ENCODE data around the gene PIGA.
A peak's percentile ranks its signal among the peaks of the same experiment; 100 is the strongest.

PIGA gene, protein sequence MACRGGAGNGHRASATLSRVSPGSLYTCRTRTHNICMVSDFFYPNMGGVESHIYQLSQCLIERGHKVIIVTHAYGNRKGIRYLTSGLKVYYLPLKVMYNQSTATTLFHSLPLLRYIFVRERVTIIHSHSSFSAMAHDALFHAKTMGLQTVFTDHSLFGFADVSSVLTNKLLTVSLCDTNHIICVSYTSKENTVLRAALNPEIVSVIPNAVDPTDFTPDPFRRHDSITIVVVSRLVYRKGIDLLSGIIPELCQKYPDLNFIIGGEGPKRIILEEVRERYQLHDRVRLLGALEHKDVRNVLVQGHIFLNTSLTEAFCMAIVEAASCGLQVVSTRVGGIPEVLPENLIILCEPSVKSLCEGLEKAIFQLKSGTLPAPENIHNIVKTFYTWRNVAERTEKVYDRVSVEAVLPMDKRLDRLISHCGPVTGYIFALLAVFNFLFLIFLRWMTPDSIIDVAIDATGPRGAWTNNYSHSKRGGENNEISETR

DNA sequence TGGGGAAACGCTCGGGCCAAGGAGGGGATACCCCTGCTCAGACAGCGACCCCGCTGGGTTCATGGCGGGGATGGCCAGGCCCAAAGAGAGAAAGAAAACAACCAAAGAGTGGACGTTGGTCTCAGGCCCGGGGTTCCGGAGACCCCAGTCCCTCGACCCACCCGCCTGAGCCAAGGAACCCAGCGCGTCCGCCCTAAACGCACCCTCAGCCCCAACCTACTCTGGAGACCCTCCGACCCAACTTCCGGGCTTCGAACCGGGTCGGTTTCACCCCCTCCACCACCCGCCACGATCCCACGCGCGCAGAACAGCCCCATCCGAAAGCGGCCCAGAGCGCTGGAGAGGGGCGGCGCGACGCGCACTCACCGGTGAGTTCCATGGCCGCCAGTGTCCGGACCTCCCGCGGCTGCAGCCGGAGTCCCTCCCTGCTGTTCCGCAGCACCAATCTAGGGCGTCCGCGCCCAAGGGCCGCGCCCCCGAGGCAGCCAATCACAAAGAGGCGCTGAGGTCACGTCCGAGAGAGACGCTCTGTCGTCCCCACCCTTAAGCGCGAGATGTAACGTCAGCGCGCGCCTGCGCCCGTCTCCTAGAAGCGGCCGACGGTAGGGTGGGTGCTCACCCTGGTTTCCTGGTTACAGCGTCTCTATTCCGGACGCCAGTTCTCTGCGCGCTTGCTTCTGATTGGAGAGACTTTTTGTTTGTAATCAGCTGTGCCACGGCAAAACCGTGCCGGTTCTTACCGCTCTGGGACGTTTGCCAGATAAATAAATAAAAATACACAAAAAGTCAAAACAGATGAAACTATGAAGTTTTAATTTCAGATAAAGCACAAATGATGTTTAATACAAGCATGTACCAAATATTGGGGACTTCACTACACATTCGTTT lies at the start of gene PIGA:
Gene PIGA, minus strand, starts transcription at position 389 of the 888 bp plus-strand sequence. CDS start 3,593 bp downstream, outside the sequence.
- peak; percentile 72 to 75 for DNase-seq (ENCODE audit: low read depth in 2 of 2)

DNA sequence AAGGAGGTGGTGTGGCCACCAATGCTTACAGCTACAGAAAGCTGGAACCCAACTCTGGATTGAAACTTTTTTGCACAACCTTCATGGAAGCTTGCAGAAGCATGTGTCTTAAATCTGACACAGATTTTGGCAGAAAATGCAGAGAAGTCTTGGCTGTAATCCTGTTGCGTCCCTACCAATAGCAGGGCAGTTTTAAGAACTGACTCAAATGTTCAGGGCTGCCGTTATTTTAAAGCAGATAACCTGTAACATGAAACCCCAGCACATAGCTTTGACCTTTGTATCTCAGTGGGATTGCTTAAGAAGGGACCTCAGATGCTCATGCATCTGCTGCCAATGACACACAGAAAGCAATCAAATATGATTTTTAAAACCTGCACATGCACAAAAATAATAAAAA lies 49.0 kb upstream of the PIGA start, which contains the start of gene VEGFD:
Gene VEGFD, minus strand, starts transcription at position 110 of the 400 bp plus-strand sequence. CDS start 467 bp downstream, outside the sequence.
- no peak for DNase-seq (ENCODE audit: low read depth in 2 of 2)

DNA sequence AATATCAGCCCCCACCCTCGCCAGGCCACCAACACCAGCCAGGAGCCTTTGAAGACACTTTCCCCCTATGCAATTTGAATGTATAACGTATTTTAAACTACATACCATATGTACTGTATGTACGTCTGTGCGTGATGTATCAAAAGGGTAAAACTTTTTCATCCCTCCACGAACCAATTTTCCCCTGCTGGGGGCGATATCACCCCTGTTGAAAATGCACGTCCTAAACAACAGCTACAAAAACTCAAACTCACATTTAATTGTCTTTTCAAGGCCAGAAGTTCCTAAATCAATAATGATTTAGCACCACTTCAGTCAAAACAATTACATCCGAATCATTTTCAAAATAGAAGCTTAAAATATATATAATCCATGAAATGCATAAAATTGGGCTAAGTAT lies 47.5 kb upstream of the PIGA start:
- no peak for DNase-seq (ENCODE audit: low read depth in 2 of 2)

DNA sequence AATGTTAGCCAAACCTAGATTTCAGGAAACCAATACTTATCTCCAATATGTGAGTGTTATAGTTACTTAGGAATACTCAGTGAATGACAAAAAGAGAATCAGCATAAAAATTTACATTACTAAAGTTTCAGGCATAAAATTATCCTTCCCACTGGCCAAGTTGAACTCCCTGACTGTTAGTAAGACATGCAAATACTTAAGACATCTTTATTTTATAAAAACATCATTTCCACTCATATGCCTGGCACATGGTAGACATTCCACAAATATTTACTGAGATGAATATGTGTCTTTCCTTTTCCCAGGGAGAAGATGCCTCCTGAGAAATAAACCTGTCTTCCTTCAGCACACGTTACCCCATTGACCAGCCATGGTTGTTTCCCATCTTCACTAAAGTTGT lies 41.6 kb upstream of the PIGA start:
- DNase-seq (ENCODE audit: low read depth in 2 of 2), result no peak

DNA sequence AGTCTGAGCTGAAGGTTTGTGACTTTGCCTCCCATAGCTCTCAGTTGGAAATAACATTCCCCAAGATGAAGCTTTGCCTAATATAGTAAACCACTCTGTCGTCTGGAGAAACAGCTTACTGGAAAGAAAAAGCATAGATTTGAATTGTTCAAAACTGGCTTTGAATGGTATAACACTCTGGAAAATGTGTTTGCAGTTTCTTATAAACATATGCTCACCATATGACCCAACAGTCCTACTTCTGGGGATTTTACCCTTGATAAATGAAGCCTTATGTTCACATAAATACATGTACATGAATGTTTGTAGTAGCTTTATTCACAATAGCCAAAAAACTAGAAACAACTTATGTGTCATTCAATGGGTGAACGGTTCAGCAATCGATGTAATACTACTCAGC lies 38.7 kb upstream of the PIGA start:
- DNase-seq (ENCODE audit: low read depth in 2 of 2), result no peak

DNA sequence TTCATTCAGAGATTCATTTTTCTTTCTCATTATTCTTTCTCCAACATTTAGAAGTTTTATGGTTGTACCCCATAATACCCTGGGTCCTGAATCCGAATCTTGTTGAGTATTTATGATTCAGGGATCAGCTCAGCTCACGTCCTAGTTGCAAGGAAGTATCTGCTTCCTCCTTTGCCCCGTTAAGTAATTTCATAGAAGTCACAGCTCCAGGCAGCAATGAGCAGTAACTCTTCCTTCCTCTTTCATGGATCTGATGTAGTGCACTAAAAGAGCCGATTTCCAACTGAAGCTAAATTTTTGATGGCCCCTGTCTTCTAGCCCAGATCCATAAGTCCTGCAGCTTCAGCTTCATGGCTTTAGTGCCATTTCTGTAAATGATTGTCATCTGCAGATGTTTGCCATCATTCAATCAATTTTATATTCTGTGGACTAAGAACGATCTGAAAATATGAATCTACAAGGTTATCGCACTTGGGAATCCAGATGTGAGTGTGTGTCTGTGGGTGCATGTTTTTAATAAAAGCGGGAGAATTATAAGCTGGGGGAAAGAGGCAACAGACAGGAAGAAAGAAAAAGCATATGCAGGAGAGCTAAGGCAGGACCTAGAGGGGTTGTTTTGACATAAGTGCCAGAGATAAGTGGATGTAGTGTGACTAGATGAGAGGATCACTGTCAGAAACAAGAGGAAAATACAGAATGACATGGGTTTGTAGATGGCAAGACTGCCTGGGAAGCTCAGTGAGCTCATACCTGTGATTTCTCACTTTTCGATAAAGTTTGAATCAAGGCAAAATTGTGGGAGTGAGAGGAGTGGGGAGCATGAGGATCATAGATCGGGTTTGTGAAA lies 31.4 kb upstream of the PIGA start:
- no peak for DNase-seq (ENCODE audit: low read depth in 2 of 2)

DNA sequence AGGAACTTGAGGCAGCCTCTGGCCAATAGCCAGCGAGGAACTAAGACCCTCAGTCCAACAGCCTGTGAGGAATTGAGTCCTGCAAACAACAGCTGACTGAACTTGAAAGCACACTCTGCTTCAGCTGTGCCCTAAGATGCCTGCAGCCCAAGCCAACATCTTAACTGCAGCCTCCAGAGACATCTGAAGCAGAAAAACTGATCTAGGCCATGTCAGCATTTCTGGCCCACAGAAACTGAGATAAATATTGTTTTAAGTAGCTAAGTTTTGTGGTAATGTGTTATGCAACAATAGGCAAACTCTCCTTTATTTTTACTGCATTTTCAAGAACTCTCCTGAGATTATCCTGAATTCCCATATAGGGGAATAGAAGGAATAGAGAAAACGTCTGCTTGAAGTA lies 24.4 kb upstream of the PIGA start:
- DNase-seq (ENCODE audit: low read depth in 2 of 2), result no peak

DNA sequence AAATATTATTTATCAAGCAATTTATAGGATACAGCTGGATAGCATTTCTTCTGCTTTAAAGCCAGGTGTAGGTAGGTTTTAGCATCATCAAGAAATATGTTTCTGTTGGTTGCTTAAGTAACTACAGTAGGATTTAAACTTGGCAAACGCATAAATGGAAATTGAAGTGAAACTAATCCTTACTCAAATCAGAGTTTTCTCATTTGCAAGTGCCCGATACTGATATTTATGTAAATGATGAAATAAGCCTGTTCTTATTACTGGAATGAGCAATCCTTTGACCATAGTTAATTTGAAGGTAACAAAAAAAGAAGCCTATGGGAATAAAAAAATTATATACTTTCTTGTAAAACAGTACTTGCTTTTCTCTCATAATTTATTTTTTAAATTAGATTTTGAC lies 23.2 kb upstream of the PIGA start:
- no peak for DNase-seq (ENCODE audit: low read depth in 2 of 2)

DNA sequence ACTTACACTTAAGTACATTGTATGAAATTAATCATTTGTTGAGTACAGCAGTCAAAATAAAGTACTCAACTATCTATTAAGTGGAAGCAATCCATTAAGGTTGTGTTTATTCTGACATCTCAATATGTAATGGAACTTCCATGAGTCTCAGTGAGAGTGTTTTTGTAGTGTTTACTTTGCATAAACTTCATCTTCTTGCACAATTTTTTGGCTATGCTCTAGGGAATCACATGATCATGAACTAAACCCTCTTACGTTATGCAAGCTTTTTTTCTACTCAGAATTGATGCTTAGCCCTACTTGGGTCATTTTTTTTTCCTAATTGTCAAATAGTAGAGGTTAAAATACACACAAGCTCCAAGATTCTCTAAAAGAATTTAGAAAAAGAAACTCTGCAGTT lies 21.1 kb upstream of the PIGA start:
- no peak for DNase-seq (ENCODE audit: low read depth in 2 of 2)

DNA sequence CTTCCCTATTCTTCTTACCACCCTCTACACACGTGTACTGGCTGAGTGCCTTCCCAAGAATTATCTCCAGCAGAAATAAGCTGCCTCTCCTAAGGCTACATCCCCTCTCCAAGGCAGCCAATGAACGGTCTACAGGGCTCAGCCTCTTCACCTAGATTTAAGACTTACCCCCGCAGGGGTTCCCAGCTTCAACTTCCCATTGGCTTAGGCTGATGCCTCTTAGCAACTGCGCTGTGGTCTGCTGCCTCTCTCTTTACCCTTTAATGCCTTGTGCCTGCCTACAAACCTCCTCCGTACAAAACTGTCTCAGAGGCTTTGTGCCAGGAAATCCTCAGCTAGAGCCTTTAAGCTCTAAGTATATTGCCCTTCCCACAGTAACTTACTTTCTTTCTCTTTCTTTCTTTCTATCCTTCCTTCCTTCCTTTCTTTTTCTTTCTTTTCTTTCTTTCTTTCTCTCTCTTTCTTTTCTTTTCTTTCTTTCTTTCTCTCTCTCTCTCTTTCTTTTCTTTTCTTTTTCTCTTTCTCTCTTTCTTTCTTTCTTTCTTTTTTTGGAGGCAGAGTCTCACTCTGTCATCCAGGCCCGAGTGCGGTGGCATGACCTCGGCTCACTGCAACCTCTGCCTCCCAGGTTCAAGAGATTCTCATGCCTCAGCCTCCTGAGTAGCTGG lies 15.1 kb upstream of the PIGA start:
- no peak for DNase-seq (ENCODE audit: low read depth in 2 of 2)

DNA sequence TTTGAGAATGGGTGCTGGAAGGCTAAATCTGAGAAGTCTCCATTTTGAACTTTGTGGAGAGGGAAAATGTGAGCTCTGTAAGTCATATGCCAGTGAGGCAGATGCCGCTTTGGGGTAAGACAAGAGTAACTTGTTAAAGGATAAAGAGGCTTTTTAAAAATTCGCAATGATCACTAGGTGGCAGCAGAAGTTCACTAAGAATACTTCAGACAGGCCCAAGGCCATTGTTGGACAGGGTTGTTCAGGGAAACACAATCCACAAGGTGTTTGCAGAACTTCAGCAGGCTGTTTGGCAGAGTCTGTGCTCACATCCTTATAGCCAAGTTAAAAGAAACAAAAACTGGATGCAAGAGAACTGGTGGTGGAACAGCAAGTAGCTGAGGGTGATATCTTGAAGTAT lies 13.7 kb upstream of the PIGA start:
- DNase-seq (ENCODE audit: low read depth in 2 of 2), result no peak

DNA sequence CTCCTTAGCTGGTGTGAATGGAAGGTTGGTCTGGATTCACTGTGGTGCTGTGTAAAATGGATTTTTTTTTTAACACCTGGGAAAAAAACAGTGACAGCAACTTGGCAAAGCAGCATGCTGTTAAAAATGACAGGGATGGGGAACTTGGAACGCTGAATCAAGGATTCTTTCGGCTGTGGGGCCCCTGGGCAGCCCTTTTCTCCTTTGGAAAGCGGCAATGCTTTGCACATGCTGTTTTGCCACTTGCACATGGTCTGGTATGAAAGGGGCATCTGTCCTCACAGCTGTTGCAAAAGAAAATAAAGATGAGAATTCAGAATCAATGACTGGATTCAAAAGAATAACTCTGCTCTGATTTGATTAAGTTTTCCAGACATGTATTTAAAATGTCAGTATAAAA lies 10.7 kb upstream of the PIGA start:
- no peak for DNase-seq (ENCODE audit: low read depth in 2 of 2)

DNA sequence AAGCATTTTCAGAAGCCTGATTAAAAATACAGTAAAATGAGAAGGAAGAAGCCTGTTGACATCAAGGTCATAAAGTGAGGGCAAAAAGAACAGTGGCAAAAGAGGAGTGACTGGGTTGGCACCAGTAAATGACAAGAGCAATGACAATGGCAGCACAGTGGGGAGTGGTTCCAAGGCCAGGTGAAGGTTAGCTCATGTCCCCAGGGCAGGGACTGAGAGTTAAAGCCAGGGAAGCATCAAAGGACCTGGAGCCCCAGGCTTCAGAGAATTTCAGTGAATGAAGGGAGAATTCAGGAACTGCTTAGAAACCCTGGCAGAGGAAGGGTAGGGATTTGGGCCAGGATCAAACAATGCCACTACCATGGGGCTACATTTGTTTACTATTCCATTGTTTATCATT lies 8.8 kb upstream of the PIGA start:
- DNase-seq (ENCODE audit: low read depth in 2 of 2), result no peak

DNA sequence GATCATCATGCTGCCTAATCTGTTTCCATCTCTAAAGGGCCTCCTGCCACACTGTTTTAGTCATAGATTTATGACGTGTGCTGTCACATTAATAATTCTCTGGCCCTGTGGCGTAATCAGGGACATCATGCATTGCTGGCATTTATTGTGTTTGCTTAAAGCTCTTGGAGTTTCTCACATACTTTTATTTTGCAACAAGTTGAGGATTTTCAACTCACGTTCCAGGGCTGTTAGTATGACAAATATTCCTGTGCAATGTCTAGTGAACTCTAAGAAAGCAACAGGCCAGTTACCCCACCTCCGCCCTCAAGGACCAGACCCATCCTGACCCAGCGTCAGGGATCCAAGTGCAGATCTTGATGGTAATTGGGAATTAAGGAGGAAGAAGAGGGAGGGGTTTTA lies 7.8 kb upstream of the PIGA start:
- no peak for DNase-seq (ENCODE audit: low read depth in 2 of 2)

DNA sequence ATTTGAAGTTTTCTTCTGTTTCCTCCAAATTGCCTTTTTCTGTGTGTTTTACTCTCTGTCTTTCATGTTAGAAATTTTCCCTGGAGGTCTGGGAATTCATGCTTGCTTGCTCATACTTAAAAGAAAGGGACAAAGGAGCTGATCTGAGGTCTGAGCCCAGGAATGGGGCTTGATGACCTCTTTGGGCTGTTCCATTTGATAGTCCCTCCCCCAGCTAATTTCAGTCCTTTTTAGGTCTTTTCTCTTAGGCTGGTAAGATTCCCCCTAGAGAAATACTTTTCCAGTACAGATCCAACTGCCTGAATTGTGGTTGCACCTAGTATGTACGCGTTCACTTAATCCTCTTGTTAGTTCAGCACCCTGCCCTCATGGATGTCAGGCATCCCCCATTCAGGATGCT lies 5.5 kb upstream of the PIGA start:
- no peak for DNase-seq (ENCODE audit: low read depth in 2 of 2)

DNA sequence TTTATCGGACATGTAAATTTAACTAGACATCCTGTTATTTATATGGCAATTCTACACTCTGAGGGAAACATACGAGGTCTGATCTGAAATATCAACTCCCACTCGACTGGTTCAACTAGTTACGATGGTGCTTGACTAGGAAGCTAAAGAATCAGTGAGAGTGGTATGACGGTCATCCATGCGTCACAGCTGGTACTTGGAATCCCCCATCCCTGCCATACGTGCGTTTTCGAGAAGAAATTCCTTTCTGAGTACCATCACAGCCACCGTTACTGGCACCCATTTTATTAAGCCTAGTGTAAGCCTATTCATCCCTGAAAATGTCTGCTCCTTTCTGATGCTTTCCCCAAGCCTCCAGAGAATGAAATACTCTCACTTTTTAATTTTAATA lies 695 bp upstream of the PIGA start:
- no peak for DNase-seq (ENCODE audit: low read depth in 2 of 2)

DNA sequence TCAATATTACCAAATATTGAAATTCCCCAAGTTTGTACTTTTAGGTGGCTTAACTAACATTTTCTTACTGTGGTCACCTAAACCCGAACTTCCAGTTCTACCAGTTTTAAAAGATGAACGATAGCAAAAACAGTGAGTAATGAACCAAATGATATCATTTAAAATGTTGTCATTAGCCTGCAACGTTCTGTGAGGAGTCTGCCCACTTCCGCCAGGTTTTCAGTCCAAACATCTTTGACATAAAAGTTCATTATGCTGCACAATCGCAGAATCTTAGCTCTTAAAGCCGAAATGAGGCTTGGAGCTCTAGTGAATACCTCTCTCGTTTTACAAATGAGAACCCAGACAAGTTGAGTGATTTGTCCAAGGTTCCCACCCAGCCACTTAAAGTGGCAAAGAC lies 762 bp downstream of the PIGA start:
- DNase-seq (ENCODE audit: low read depth in 2 of 2), result no peak

DNA sequence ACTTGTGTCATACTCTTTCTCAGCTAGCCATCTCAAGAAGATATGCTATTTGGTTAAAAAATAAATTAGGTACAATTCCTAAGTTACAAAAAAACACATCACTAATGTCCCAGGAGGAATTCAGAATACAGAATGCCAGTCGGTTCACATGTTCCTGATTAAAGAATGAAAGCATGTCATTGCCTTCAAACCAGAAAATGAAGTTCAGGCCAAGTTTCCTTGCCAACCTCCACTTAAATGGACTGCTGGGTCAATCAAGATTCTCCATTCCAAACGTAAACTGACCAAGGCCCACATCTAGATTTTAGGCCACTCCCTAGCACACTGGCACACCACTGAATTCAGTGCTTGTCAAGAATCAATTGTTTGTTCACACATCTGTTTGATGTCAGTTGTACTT lies 6.5 kb downstream of the PIGA start:
- no peak for DNase-seq (ENCODE audit: low read depth in 2 of 2)

DNA sequence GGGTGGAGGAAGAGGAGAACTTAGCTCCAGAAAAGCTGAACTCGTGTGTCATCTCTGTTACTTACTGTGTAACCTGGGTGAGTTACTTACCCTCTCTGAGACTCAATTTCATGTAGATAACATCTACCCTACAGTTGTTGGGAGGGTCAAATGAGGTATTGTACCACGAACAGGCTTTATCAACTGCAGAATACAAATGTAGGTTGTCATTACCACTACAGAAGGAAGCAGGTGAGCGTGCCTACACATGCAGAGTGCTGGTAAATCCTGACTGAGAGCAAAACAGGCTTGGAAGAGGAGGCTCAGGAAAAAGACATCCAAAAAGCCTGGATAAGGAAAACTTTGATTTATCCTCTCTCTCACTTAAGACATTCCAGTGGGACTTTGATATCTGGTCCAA lies 7.2 kb downstream of the PIGA start:
- DNase-seq (ENCODE audit: low read depth in 2 of 2), result no peak

DNA sequence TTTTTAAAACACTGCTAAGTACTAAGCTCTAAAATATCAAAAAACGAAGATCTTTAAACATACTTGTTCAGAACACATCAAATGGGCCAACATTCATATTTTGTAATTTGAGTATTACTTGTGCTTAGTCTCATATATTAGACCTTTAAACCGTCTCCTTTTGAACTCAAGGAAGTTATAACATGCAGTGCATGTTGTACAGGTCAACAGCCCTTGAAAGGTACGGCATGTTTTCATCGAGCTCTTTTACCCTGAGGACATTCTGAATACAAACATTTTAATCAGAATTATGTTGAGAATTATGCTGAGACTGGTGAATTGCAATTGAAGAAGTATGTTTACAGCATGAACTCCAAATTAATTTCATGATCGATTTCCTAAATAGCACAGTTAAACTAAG lies 12.9 kb downstream of the PIGA start:
- DNase-seq (ENCODE audit: low read depth in 2 of 2), result no peak

DNA sequence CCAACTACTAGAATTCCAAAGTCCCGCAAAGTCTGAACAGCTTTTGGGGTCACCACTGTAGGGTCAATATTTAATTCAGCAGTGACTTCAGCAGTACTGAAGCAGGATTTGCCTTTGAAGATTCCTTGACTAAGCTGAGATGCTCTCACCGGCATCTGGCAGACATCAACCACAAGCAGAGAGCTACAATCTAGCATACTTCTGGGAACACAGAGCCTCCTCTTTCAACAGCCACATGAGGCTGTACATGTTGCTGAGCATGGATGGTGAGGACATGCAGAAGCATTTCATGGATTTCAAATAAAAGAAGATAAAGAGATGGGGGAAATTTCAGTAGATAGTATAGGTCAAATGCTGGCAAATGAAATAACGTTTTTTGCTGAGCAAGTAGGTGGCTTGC lies 13.3 kb downstream of the PIGA start:
- DNase-seq (ENCODE audit: low read depth in 2 of 2), result no peak

Data from activated CD4-positive, alpha-beta T cell treated with anti-CD3 and anti-CD28 coated beads for 24 hours (primary cell).